DMS153 treated with DMSO at 0.1 percent for 48 hours (cell line): Measurements from ENCODE around the gene YTHDF1.
"Not testable (repeated sequence)": the region's sequence is repeated elsewhere in the genome, so short reads cannot be mapped to it uniquely, and the experiment has no call there.

ENCODE experiments used
- DNase-seq: peaks from one replicate; lab custom pipeline; 2025; ENCODE audit not compliant: unreplicated experiment; lab: John Stamatoyannopoulos, UW

YTHDF1 gene

GRCh38 chr20:63216041-63216848 lies at the start of gene YTHDF1:
YTHDF1 (minus strand) TSS chr20:63216131; CDS start chr20:63215892, 239 bp downstream.
- peak; percentile 95 for DNase-seq

GRCh38 chr20:63264519-63264918 lies 48.6 kb upstream of the YTHDF1 start:
- no peak for DNase-seq

DNA sequence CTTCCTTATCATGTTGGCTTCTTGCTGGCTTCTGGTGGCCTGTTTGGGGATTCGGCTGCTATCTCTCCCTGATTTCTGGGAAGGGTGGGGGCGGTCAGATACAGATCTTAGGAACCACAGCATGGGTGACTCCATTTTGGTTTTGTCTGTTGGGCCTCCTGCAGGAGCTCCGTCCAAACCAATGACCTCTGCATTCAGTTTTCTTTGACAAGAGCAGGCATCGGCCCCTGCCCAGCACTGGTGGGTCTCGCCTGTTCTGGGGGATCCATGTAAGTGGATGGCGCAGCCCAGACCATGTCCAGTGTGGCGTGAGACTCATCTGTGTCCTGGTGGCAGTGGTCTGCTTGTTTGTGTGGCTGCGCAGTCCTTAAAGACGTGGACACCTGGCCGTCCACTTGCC lies 48.1 kb upstream of the YTHDF1 start:
- no peak for DNase-seq

GRCh38 chr20:63262836-63263235 lies 46.9 kb upstream of the YTHDF1 start:
- no peak for DNase-seq

- DNase-seq = no peak
Measured at GRCh38 chr20:63261795-63262528, 46.0 kb upstream of the YTHDF1 start.

- DNase-seq = no peak
Measured at GRCh38 chr20:63261060-63261794, 45.3 kb upstream of the YTHDF1 start.

DNA sequence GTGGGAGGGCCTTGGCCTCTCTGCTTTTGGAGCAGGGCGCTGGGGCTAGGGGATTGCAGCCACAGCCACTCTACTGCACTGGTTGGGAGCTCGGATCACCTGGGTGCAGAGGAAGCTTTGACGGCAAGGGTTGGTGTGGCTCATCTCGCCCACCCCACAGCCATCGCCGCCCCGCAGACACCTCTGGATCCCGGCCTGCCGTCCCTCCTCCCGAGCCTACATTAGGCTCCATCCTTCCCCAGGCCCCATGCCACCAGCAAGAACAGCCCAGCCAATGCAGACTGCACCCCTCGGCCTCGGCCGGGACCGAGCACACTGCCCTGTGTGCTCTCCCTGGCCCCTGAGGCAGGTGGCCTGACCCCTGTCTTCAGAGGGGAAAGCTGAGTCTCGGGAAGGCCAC lies 44.6 kb upstream of the YTHDF1 start:
- DNase-seq = no peak

DNA sequence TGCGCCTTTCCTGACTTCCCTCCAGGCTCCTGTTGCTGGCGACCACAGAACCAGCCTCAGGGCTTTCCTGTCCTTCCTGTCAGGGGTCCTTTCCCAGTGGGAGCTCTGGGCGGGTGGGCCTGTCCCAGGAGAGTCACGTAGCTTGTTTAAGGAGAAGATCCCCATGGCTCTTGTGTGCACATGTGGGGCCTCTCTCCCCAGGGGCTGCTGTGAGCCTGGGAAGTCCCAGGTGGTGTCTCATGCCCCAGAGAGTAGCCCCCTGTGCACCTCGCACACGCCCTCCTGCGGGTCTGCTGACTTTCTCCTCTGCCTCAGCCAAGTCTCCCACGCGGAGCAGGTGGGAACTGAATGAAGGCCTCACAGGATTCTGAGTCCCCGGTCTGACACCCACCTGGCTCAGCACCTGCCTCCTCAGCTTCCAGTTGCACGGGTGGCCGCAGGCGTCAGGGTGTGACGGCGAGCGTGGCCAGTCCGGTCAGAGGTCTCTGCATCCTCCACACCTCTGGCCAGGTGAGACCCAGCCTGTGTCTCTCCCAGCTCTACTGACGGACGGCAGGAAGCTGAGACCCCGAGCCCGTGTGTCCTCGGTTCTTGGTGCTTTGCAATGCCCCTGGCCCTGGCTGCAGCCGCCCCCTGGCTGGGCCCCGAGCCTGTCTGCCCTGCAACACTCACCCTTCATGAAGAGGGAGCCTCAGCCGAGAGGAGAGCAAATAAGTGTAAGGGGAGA lies 44.0 kb upstream of the YTHDF1 start:
- DNase-seq = no peak

DNA sequence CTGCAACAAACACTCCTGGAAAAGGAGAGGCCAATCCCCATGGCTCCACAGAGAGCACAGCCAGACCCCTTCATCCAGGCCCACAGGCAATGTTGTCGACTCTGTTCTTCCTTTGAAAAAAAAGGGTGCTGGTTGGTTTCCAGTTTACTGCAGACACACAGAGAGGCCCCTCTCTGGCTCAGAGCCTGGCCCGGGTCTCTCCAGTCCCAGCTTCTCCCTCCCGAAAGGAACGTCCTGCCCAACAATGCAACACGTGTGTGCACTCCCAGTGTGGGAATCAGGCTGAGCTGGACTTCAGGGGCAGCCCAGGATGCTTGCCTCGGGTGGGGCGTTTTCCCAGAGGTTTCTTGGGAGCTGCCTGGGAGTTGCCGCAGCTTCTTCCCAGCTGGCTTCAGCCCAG lies 42.9 kb upstream of the YTHDF1 start:
- no peak for DNase-seq

DNA sequence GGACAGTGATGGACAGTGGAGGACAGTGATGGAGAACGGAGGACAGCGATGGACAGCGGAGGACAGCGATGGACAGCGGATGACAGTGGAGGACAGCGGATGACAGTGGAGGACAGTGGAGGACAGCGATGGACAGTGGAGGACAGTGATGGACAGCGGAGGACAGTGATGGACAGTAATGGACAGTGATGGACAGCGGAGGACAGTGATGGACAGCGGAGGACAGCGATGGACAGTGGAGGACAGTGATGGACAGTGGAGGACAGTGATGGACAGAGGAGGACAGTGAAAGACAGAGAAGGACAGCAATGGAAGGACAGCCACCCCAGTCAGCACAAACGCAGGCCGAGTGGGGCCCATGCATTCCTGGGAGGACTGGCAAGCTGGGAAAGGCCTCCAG lies 41.7 kb upstream of the YTHDF1 start:
- DNase-seq = no peak

DNA sequence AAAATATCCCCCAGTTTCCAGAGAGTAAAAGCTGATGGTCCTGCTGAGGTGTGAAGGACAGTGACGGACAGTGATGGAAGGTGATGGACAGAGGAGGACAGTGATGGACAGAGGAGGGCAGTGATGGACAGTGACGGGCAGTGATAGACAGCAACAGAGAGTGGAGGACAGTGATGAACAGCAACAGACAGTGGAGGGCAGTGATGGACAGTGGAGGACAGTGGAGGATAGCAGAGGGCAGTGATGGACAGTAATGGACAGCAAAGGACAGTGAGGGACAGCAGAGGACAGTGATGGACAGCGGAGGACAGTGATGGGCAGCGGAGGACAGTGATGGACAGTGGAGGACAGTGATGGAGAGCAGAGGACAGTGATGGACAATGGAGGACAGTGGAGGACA lies 41.0 kb upstream of the YTHDF1 start:
- DNase-seq = no peak

GRCh38 chr20:63255931-63256704 lies 40.2 kb upstream of the YTHDF1 start:
- no peak for DNase-seq

GRCh38 chr20:63254606-63255384 lies 38.9 kb upstream of the YTHDF1 start:
- no peak for DNase-seq

DNA sequence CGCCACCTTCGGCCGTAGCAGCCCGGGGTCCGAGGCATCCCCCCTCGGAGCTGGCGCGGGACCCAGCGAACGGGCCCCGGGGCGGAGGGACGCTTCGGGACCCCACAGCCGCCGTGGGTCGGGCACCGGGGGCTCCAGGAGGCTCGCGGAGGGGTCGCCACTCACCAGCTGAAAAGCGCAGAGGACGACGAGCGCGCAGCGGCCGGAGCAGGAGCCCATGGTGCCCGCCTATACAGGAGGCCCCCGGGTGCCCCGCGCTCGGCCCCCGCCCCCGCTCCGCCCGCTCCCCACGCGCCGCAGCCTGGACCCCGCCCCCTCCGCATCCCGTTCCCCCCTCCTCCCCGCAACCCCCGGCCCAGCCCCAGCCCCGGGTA lies 38.3 kb upstream of the YTHDF1 start, which contains the start of gene NKAIN4:
Gene NKAIN4, minus strand, starts transcription at position 232 of the 374 bp plus-strand sequence. Its CDS starts 13 bp downstream, at position 219.
- no peak for DNase-seq

DNA sequence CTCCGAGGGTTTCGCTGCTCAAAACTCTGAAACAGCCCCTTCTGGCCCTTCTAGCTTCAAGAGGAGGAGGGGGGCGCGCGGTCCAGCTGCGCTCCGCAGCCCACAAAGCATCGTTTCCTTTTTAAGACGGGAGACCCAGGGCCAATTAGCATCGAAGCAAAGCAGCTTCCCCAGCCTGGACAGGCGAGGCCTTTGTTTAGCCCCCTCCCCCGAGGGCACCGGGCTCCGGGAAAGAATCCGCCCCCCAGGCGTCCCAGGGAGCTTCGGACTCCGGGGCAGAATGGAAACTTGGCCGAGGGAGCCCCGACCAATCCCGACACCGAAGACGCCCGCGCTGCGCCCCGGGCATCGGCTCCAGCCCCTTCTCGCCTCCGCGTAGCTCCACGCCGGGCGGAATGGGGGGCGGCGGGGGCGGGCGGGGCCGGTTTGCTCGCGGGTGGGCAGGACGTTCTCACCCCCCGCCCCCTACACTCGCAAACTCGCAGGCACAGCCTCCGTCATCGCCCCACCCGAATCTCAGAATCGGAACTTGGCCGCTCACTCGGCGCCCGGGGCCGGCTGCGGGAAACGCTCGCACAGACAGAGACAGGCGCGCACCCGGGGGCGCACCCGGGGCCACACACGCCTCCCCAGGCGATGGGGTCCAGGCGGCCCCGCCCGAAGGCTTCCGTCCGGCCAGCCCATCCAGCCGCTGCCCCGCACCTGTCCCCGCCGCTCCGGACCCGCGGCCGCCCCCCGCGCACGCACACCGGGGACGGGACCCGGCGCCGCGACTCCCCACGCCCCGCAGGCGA lies 37.7 kb upstream of the YTHDF1 start:
- DNase-seq = no peak

DNA sequence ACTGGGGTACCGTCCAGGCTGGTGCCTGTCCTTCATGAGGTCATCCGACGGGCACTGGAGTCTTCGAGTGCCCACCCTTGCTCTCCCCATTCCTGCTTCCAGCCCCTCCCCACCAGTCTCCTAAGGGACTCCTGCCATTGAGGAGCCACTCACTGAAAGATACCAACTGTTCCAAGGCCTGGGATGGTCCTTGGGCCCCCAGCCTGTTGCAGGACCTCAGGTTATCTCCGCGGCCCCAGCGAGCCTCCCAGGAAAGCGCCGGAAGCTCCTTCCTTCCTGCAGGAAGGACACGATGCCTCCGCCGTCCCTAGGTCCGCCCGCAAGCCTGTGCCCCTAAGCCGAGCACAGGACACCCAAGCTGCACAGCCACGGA lies 37.1 kb upstream of the YTHDF1 start:
- no peak for DNase-seq

DNA sequence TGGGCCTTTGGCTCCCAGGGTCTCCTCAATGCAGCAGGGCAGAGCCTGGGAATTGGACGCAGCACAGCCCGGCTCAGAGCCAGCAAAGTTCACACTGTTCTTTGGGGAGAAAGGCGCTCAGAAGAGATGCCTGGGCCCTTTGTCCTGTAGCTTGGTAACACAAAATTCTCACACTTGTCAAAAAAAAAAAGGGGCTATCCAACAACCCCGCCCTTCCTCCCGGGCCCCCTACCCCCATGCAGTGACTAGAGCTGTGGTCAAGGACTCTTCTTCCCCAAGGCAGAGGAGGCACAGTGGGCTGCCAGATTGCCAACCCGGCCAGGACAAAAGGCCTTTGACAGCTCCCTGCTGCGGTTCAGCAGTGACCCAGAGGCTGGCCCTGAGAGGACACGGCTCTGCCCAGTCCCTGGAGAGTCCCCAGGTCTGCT lies 36.4 kb upstream of the YTHDF1 start:
- DNase-seq = no peak

DNA sequence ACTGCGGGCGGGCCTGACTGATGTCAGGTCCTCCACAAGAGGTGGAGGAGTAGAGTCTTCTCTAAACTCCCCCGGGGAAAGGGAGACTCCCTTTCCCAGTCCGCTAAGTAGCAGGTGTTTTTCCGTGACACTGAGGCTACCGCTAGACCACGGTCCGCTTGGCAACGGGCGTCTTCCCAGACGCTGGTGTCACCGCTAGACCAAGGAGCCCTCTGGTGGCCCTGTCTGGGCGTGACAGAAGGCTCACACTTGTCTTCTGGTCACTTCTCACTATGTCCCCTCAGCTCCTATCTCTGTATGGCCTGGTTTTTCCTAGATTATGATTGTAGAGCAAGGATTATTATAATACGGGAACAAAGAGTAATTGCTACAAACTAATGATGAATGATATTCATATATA lies 35.4 kb upstream of the YTHDF1 start:
- not testable (repeated sequence) for DNase-seq

DNA sequence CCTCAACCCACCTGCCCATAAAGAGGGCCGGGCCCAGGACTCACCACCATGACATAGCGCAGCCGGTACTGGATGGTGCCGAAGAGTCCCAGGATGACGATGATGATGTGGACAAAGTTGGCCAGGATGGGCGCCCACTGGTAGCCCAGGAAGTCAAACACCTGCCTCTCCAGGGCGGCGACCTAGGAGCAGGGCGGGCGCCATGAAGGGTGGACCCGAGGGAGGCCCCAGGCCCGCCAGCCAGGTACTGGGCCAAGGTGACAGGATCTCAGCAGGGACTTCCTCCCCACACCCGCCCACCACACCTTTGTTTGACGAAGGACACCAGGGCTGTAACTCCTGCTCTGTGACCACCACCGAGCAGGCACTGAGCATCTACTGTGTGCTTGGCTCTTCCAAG lies 34.0 kb upstream of the YTHDF1 start:
- no peak for DNase-seq
